ENCODE measurements around the gene AMPD2.

Gene AMPD2

GRCh38 chr1:109632671-109633346 lies 13.2 kb downstream of the AMPD2 start:
- FAIRE-seq (no peak), DNase-seq (ENCODE audit: insufficient read length) (no peak)
- TF ChIP-seq POLR2AphosphoS5 (IDR thresholded peaks at IDR 0.05; ENCODE audit: low read depth, low read length): no peak
- TF ChIP-seq TAF1 (IDR thresholded peaks at IDR 0.05; ENCODE audit: borderline replicate concordance, low read depth, low read length): no peak
- no peak; the same call in 1 of the 2 replicates for TF ChIP-seq POLR2A (IDR thresholded peaks at IDR 0.05; ENCODE audit: low read depth, low read length)

GRCh38 chr1:109634292-109634691 lies 14.7 kb downstream of the AMPD2 start:
- no peak for TF ChIP-seq TAF1 (IDR thresholded peaks at IDR 0.05; ENCODE audit: borderline replicate concordance, low read depth, low read length)
- no peak for TF ChIP-seq POLR2A (IDR thresholded peaks at IDR 0.05; ENCODE audit: low read depth, low read length)
- no peak for TF ChIP-seq POLR2AphosphoS5 (IDR thresholded peaks at IDR 0.05; ENCODE audit: low read depth, low read length)
- FAIRE-seq (peak; percentile 74), DNase-seq (ENCODE audit: insufficient read length) (no peak)

DNA sequence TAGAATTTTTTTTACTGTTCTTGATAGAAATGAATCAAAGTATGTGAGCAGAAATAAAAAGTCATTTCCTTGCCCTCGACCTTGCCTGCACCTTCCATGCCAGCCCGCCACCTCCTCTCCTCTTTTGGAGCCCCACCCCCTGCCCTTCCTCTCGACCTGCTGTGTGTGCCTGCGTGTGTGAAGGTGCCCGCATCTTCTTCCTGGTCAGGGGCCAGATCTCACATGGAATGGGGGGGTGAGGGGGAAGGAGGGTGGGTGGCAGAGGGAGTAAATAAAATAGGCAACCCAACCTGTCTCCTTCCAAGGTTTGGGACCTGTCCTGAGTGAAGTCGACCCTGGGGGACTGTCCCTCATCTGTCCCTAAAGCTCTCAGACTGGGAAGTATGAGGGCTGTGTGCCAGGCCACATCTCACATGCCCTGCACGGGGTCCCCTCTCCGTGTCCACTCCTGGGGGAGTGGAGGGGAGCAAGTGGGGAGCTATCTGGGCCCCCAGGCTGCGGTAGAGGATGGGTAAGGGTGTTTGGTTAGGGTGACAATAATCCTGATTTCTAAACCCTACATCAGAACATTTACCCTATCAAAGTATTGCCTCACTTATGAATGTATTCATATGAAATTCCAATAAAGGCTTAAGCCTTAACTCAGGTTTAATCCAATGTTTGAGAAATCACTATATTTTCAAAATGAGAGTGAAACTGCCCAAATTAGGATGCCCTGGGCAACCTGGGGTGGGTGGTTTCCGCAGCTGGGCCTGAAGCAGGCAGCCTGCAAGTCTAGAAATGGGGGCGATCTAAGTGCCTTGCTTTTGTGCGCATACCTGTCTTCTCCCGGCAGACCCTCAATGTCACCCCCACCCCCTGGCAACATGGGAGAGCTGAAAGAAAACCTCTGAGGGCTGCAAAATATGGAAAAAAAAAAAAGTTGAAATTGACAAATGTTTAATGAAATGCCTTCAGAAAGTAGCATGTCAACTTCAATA lies 15.4 kb downstream of the AMPD2 start:
- FAIRE-seq (peak; percentile 40), DNase-seq (ENCODE audit: insufficient read length) (no peak)
- TF ChIP-seq POLR2AphosphoS5 (IDR thresholded peaks at IDR 0.05; ENCODE audit: low read depth, low read length) (no peak), POLR2A (IDR thresholded peaks at IDR 0.05; ENCODE audit: low read depth, low read length) (no peak), TAF1 (IDR thresholded peaks at IDR 0.05; ENCODE audit: borderline replicate concordance, low read depth, low read length) (no peak)

DNA sequence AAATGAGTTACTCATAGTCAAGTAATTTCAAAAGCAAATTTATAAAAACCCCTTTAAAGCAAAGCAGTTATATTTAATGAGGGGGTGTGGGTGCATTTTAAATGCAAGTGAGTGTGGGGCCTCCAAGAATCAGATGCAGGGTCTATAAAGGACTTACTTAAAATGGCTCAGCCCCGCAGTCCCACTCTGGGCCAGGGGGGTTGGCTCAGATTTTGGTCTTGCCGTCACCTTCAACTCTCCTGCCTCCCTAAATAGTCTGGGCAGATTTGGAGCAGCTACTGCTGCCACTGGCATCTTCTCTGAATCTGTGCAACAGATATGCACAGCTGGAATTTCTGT lies 16.2 kb downstream of the AMPD2 start:
- FAIRE-seq: no peak
- DNase-seq (ENCODE audit: insufficient read length): no peak
- TF ChIP-seq TAF1 (IDR thresholded peaks at IDR 0.05; ENCODE audit: borderline replicate concordance, low read depth, low read length) (no peak), POLR2A (IDR thresholded peaks at IDR 0.05; ENCODE audit: low read depth, low read length) (no peak), POLR2AphosphoS5 (IDR thresholded peaks at IDR 0.05; ENCODE audit: low read depth, low read length) (no peak)

DNA sequence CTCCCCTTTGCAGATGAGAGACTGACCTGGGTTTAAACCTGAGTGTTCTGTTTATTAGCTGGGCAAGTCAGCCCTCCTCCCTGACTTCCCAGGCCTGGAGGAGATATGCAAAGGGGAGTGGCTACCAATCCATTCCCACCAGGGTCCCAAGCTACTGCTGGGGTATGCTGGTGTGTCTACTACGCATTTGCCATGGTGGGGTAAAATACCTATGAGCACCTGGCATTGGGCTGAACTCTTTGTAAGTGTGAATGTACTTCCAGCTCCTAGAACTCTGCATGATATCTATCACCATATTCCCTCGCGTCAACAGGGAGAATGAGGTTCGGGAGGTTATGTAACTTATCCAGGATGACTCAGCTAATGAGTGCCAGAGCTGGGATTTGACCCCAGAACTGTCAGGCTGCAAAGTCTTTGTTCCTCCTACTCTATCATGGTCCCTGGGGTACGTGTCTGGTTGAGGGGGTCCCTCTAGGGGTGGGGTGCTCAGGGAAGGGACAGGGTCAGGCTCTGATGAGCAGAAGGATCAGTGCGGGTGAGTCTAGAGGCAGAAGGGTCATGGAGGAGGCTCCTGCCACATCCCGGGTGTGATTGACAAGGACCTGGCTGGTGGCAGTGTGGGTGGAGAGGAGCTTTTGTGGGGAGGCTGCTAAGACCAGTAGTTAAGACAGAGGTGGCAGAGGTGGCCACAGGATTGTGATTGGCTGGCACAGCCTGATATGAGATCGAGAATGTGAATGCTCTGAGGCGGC lies 16.7 kb downstream of the AMPD2 start:
- TF ChIP-seq TAF1 (IDR thresholded peaks at IDR 0.05; ENCODE audit: borderline replicate concordance, low read depth, low read length) (no peak), POLR2A (IDR thresholded peaks at IDR 0.05; ENCODE audit: low read depth, low read length) (no peak), POLR2AphosphoS5 (IDR thresholded peaks at IDR 0.05; ENCODE audit: low read depth, low read length) (no peak)
- DNase-seq (ENCODE audit: insufficient read length) (no peak), FAIRE-seq (no peak)

DNA sequence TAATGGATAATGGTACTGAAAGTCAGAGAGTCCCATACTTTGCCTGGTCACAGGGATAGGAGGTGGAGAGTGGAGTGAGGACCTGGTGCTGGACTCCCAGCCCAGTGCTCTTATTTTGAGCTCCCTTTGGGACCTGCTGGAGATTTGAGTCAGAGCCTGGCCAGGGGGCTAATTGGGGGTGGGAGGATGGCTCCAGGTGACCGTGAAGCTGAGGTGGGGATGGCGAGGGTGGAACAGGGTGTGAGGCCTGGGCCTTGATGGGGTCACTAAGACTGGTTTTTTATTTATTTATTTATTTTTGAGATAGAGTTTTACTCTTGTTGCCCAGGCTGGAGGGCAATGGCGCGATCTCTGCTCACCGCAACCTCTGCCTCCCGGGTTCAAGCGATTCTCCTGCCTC lies 17.8 kb downstream of the AMPD2 start:
- no peak for TF ChIP-seq POLR2AphosphoS5 (IDR thresholded peaks at IDR 0.05; ENCODE audit: low read depth, low read length)
- TF ChIP-seq TAF1 (IDR thresholded peaks at IDR 0.05; ENCODE audit: borderline replicate concordance, low read depth, low read length): no peak
- no peak for TF ChIP-seq POLR2A (IDR thresholded peaks at IDR 0.05; ENCODE audit: low read depth, low read length)
- DNase-seq (ENCODE audit: insufficient read length) (no peak), FAIRE-seq (no peak)

GRCh38 chr1:109639063-109639840 lies 19.6 kb downstream of the AMPD2 start:
- no peak for DNase-seq (ENCODE audit: insufficient read length)
- TF ChIP-seq POLR2AphosphoS5 (IDR thresholded peaks at IDR 0.05; ENCODE audit: low read depth, low read length) (no peak), TAF1 (IDR thresholded peaks at IDR 0.05; ENCODE audit: borderline replicate concordance, low read depth, low read length) (no peak), POLR2A (IDR thresholded peaks at IDR 0.05; ENCODE audit: low read depth, low read length) (no peak)
- FAIRE-seq: no peak

- no peak for DNase-seq (ENCODE audit: insufficient read length)
- FAIRE-seq: no peak
- TF ChIP-seq POLR2AphosphoS5 (IDR thresholded peaks at IDR 0.05; ENCODE audit: low read depth, low read length): no peak
Measured at GRCh38 chr1:109639841-109640184, 20.2 kb downstream of the AMPD2 start.

- DNase-seq (ENCODE audit: insufficient read length) (no peak), FAIRE-seq (peak; percentile 91)
- no peak for TF ChIP-seq POLR2AphosphoS5 (IDR thresholded peaks at IDR 0.05; ENCODE audit: low read depth, low read length)
- TF ChIP-seq TAF1 (IDR thresholded peaks at IDR 0.05; ENCODE audit: borderline replicate concordance, low read depth, low read length): no peak
Measured at GRCh38 chr1:109640285-109640865, 20.7 kb downstream of the AMPD2 start.

GRCh38 chr1:109641078-109641740 lies 21.6 kb downstream of the AMPD2 start:
- DNase-seq (ENCODE audit: insufficient read length) (no peak), FAIRE-seq (no peak)
- TF ChIP-seq POLR2A (IDR thresholded peaks at IDR 0.05; ENCODE audit: low read depth, low read length): no peak
- TF ChIP-seq POLR2AphosphoS5 (IDR thresholded peaks at IDR 0.05; ENCODE audit: low read depth, low read length): no peak
- no peak for TF ChIP-seq TAF1 (IDR thresholded peaks at IDR 0.05; ENCODE audit: borderline replicate concordance, low read depth, low read length)
